HG03520 (cell line): ENCODE data around the gene TMEM270.
"Not testable (repeated sequence)": the region's sequence is repeated elsewhere in the genome, so short reads cannot be mapped to it uniquely, and the experiment has no call there.

Source experiments
- ATAC-seq: cut with Tn5 transposase; IDR thresholded peaks from one replicate; pipeline ENCODE4 v1.9.1; 2021; ENCODE audit warnings: mild to moderate bottlenecking, moderate library complexity; ENCODE audit not compliant: unreplicated experiment

The TMEM270 gene, protein sequence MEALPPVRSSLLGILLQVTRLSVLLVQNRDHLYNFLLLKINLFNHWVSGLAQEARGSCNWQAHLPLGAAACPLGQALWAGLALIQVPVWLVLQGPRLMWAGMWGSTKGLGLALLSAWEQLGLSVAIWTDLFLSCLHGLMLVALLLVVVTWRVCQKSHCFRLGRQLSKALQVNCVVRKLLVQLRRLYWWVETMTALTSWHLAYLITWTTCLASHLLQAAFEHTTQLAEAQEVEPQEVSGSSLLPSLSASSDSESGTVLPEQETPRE

GRCh38 chr7:73860859-73861258 is at the start of gene TMEM270:
Gene TMEM270 (plus strand): TSS chr7:73861159. CDS start chr7:73861195, 36 bp downstream.
- ATAC-seq: no peak

DNA sequence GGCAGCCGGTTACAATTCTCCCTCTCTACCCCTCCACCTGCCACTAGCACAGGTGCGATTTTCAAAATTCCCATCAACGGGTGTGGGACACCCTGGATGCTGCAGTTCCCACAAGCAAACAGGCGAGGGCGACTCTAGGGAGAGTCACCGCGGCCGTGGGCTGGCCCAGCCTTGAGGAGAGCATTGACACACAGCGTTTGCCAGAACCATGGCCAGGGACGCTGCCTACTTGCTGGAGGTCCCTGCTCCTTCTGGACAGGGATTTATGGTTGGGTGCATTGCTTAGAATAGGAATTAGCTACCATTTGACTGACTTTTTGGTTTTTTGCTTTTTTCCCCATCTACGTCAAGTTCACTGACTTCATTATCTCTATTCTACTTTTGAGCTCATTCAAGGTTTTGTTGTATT is 49.2 kb upstream of the TMEM270 start:
- ATAC-seq: no peak

- no peak for ATAC-seq
Measured at GRCh38 chr7:73812996-73813395, 48.0 kb upstream of the TMEM270 start.

- ATAC-seq: no peak
Measured at GRCh38 chr7:73815436-73815835, 45.5 kb upstream of the TMEM270 start.

DNA sequence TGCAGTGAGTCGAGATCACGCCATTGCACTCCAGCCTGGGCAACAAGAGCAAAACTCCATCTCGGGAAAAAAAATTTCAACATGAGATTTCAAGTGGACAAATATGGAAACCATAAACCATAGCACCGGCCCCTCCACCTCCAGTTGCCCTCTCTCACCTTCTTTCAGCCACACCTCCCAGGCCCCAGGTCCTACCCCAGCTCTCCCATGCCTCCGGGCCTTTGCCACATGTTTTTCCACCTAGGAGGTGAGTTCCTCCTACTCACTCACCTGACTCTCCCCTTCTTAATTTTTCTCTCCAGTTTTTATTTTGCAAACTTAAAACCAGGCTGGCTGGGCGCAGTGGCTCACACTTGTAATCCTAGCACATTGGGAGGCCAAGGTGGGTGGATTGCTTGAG is 43.8 kb upstream of the TMEM270 start:
- ATAC-seq: no peak

- ATAC-seq: no peak
Measured at GRCh38 chr7:73820013-73820412, 40.9 kb upstream of the TMEM270 start.

DNA sequence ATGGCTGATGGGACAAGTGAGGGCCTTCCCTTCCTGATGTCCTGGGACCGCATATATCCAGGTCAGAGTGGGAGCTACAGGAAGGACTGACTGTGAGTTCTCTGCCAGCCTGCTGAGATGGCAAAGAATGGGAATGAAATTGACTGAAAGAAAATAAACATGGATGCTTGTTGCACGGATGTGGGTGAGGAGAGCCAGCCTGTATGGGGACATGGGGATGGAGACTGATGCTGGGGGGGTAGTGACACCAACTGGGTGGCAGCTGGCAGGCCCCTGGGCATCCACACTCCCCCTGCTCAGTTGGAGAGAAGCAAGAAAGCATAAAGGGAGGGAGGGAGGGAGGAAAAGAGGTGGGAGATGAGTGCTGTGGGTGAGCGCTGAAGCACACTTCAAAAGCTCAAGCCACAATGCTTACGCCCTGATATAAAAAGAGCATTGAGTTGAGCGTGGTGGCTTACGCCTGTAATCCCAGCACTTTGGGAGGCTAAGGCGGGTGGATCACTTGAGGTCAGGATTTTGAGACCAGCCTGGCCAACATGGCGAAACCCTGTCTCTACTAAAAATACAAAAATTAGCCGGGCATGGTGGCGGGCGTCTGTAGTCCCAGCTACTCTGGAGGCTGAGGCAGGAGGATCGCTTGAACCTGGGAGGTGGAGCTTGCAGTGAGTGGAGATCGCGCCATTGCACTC is 39.2 kb upstream of the TMEM270 start:
- not testable (repeated sequence) for ATAC-seq

- ATAC-seq: no peak
Measured at GRCh38 chr7:73822319-73823173, 38.4 kb upstream of the TMEM270 start.

DNA sequence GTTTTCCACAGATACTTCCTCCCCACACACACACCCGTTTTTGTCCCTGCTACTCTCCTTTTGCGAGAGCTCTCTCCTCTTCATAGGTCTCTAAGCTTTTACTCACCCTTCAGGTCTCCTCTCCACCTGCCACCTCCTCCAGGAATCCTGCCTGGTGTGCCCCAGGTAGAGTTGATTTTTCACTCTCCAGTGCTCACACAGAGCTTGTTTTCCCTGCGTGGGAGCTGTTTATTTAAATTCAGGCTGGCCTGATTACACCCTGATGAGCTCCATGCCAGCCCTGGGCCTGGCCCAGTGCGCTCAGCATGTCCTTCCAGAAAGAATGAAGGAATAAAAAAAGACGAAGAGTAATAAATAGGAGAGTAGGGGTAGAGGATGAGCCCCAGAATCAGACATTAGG is 37.7 kb upstream of the TMEM270 start:
- no peak for ATAC-seq

DNA sequence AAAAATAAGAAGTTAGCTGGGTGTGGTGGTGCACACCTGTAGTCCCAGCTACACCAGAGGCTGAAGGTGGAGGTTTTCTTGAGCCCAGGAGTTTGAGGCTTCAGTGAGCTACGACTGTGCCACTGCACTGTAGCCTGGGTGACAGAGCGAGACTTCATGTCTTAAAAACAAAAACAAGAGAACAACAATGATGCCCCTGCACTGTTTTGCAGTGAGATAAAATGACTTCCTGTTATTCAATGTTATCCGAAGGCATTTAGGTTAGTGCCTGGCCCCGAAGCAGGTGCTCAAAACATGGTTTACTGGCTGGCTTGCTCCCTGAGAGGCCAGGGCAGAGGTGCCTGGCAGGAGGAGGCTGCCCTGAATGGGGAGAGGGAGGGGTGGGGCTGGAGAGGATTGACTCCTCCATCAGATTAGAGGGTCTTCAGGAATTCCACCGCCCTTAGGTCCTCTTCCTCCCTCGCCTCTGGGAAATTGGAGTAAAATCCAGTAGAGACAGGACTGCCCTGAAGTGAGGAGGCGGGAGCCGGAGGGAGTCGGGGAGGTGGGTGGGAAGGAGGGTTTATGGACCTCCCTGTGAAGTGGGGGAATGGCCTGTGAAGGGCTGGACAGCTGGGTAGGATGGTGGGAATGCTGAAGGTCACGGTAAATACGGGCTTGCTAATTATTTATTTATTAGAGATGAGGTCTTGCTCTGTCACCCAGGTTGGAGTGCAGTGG is 36.9 kb upstream of the TMEM270 start:
- no peak for ATAC-seq

DNA sequence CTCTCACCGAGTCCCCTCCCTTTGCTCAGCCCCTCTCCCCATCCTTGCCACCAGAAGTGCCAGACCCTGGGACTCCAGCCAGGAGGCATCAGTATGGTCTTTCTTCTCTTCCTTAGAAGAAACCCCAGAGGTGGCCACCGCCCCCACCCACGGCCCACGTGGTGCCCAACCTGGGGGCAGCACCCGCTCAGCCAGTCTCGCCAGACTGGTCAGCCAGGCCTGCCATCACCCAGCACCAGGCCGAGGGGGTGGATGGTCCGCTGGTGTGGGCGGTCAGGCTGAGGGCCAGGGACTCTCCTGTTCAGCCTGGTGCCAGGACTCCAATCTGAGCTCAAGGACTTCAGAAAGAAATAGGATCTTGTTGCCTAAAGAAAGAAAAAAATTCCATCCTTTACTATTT is 36.0 kb upstream of the TMEM270 start:
- ATAC-seq: no peak

DNA sequence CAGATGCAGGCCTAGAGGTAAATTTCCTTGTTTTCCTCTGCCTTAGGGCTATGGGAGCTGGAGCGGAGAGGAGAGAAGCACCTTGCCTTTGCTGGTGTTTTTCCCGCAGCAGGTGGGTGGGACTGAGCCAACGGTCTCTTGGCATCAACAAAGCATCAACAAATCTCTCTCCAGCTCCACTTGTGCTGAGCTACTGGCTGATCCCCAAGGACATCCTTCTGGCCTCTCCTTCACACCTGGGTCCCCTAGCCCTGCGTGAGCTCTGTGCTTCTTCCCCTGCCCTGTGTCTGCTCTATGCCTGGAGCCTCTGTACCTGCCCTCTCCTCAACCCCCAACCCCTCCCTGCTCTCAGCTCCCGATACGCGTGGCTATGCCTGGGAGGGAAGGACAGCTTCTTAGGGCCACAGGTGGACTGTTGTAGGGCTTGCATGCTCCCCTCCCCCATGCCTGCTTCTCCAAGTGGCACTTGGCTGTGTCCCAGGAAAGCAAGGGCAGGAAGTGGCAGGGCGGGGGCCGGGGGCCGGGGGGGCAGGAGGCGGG is 33.3 kb upstream of the TMEM270 start:
- no peak for ATAC-seq

- ATAC-seq: no peak
Measured at GRCh38 chr7:73828107-73828803, 32.7 kb upstream of the TMEM270 start.

- no peak for ATAC-seq
Measured at GRCh38 chr7:73828972-73829371, 32.0 kb upstream of the TMEM270 start.

DNA sequence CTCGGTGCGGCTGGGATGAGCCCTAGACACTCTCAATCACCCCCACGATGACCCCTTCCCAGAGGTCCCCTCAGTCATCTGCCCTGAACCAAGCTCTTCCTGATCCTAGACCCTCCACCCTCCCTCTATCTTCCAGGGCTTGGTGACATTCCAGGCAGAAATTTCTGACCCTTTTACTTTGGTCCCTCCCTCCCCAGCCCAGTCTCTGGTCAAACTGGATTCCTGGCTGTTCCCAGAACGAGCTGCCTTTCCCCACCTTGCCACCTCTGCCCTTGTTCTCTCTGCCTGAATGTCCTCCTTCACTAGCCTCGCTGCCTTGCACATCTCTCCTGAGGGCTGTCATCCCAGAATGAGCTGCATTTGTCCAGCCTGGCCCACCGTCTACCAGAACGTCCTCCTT is 31.5 kb upstream of the TMEM270 start:
- no peak for ATAC-seq

DNA sequence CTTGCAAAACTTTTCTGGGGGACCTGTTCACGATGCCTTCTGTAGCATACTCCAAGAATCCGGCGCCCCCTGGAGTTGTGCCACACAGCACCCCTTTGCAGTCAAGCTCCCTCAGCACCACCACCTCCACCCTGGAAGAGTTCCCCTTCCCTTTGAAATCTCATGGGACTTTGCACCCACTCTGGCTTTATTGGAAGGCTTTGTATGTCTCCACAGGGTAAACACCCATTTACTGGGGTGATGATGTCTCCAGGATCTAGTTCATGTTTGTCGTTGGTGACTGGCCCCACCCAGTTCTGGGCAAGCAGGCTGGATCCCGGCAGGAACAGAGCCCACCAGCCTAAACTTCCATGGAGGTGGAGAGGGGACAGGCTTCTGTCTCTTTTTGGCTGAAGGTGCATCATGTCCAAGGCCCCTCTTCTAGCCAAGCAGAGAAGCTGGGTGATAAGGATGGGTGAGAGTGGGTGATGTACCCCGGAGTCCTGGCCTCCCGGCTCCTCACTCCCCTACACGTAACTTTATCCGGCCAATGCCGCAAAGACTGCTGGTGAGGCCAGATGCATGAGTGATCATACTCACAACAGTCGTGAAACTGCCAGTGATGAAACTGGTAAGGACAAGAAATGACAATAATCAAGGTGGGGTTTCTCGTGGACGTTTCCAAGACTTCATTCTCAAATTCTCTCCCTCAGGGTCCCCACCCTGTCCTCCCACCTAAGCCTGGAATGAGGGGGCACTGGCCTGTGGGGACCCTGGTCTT is 30.9 kb upstream of the TMEM270 start:
- ATAC-seq: no peak

DNA sequence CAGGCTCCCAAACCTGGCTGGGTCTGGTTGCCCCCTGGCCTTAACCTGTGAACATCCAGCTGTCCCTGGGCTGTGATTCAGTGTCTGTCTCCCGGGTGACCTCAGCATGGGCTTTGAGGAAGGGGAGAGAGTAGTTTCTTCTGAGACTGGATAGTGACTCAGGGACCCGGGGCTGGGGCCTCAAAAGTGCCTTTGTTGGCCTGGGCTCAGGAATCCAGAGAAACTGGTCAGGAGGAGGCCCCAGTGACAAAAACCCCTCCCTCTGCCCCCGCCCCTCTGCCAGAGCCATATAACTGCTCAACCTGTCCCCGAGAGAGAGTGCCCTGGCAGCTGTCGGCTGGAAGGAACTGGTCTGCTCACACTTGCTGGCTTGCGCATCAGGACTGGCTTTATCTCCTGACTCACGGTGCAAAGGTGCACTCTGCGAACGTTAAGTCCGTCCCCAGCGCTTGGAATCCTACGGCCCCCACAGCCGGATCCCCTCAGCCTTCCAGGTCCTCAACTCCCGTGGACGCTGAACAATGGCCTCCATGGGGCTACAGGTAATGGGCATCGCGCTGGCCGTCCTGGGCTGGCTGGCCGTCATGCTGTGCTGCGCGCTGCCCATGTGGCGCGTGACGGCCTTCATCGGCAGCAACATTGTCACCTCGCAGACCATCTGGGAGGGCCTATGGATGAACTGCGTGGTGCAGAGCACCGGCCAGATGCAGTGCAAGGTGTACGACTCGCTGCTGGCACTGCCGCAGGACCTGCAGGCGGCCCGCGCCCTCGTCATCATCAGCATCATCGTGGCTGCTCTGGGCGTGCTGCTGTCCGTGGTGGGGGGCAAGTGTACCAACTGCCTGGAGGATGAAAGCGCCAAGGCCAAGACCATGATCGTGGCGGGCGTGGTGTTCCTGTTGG is 30.0 kb upstream of the TMEM270 start, which contains the start of gene CLDN4:
CLDN4 (plus strand) TSS at position 316 of the 903 bp plus-strand sequence; CDS start at position 522, 206 bp downstream.
- ATAC-seq: no peak

GRCh38 chr7:73831584-73831833 is 29.4 kb upstream of the TMEM270 start:
- ATAC-seq: no peak
